Measurements from ENCODE around the gene TBCCD1.

The TBCCD1 gene

DNA sequence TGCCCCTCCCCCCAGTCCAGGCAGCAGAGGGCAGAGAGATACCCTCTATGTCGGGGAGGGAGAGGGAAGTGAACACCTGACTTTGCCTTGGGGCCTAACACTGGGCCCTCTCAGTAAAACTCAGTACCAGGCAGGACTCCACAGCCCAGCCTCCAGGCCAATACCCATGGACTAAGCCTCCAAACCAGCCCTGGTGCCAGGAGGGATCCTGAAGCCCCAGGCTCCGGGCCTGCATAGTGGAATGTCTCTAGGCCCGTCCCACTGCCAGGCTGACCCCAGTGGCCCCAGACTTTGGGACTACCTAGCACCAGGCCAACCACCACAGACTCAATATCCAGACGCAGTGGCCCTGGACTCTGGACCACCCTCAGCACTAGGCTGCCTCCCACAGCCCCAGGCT lies 69.5 kb downstream of the TBCCD1 start:
- H3K27ac ChIP-seq: no peak overlapping the region
- POLR2A ChIA-PET (ENCODE audit: low non-redundant PET): no interaction called here
- CTCF ChIA-PET: no interaction called here
- TF ChIP-seq, protein P1, sequence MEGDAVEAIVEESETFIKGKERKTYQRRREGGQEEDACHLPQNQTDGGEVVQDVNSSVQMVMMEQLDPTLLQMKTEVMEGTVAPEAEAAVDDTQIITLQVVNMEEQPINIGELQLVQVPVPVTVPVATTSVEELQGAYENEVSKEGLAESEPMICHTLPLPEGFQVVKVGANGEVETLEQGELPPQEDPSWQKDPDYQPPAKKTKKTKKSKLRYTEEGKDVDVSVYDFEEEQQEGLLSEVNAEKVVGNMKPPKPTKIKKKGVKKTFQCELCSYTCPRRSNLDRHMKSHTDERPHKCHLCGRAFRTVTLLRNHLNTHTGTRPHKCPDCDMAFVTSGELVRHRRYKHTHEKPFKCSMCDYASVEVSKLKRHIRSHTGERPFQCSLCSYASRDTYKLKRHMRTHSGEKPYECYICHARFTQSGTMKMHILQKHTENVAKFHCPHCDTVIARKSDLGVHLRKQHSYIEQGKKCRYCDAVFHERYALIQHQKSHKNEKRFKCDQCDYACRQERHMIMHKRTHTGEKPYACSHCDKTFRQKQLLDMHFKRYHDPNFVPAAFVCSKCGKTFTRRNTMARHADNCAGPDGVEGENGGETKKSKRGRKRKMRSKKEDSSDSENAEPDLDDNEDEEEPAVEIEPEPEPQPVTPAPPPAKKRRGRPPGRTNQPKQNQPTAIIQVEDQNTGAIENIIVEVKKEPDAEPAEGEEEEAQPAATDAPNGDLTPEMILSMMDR (conservative IDR thresholded peaks at IDR 0.05; ENCODE audit: low read depth): no peak
- no peak for DNase-seq (ENCODE audit: low spot score)

- POLR2A ChIA-PET (ENCODE audit: low non-redundant PET): no interaction called here
- CTCF ChIA-PET: interaction anchor here (0.6 to 1.3 kb wide), 2 partner anchors 44 to 145 kb away, joined by 3 read pairs; no protein-coding TSS in a partner anchor
- no peak overlapping the region for H3K27ac ChIP-seq
- DNase-seq (ENCODE audit: low spot score): no peak
- TF ChIP-seq, protein P1 (conservative IDR thresholded peaks at IDR 0.05; ENCODE audit: low read depth): no peak
These were observed 70.5 kb downstream of the TBCCD1 start for GRCh38 chr3:186496635-186497034.

Data from RWPE1 (cell line).